Activated naive CD4-positive, alpha-beta T cell treated with anti-CD3 and anti-CD28 coated beads, Interleukin-2, amount 50 U/mL, for 24 hours (primary cell): ENCODE data around the gene GLT8D1.

Experiments
- H3K27ac Mint-ChIP-seq: one replicate; pipeline ENCODE4 v1.8.0; 2021; ENCODE audit warnings: mild to moderate bottlenecking, mixed read lengths
- H3K27me3 Mint-ChIP-seq: one replicate; pipeline ENCODE4 v1.8.0; 2021; ENCODE audit warnings: mixed read lengths
- H3K36me3 Mint-ChIP-seq: one replicate; pipeline ENCODE4 v1.8.0; 2021; ENCODE audit warnings: mixed read lengths
- H3K4me1 Mint-ChIP-seq: one replicate; pipeline ENCODE4 v1.8.0; 2021; ENCODE audit warnings: mixed read lengths
- H3K4me3 Mint-ChIP-seq: one replicate; pipeline ENCODE4 v1.8.0; 2021; ENCODE audit warnings: mild to moderate bottlenecking, mixed read lengths
- H3K9me3 Mint-ChIP-seq: one replicate; pipeline ENCODE4 v1.8.0; 2021; ENCODE audit warnings: mixed read lengths

The GLT8D1 gene

GRCh38 chr3:52671676-52672075 is 33.9 kb downstream of the GLT8D1 start:
- peak overlapping the region; percentile 33 for H3K27ac Mint-ChIP-seq
- no peaks in the 10 kb centered on the region for H3K9me3 Mint-ChIP-seq
- no peak overlapping the region for H3K4me3 Mint-ChIP-seq
- H3K36me3 Mint-ChIP-seq, result peaks cover 8% of the 10 kb centered on the region
- H3K4me1 Mint-ChIP-seq, result peaks cover 22% of the 10 kb centered on the region
- no peaks in the 10 kb centered on the region for H3K27me3 Mint-ChIP-seq

DNA sequence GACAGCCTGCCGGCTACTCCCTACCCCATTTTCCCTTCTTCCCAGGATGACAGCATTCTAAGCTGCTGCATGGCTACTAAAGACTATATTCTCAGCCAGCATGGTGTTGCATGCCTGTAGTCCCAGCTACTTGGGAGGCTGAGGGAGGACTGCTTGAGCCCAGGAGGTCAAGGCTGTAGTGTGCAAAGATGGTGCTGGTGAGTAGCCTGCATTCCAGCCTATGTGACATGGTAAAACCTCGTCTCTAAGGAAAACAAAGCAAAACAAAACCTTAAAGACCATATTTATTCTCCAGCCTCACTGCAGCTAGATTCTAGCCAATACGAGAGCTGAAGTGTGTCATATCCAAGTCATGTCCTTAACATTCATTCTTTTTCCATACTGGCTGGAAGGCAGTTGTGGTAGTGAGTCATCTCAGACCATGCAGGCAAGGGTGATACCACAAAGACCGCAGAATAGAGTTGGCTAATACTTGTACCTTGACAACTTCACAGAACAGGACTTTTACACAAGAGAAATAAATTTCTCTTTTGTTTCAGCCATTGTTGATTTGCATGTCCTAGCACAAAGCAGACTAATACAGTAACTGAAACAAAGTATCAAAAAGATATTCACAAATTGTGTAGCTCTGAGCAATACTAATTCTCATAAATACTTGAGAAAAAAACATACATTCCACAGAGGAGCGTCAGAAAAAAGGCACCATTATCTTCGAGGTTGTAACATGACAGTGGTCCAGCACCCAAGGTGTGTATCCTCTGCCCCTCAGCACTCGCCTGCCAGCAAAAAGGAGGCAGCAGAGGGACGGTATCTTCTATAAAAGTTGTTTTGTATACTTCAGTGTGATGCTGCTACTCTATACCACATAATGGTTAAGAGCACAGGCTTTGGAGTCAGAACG is 34.7 kb downstream of the GLT8D1 start:
- Mint-ChIP-seq H3K9me3 (no peaks in the 10 kb centered on the region), H3K36me3 (peaks cover 4% of the 10 kb centered on the region), H3K4me3 (no peak overlapping the region), H3K4me1 (peaks cover 22% of the 10 kb centered on the region), H3K27ac (peak overlapping the region; percentile 90), H3K27me3 (no peaks in the 10 kb centered on the region)

GRCh38 chr3:52663098-52663497 is 42.5 kb downstream of the GLT8D1 start:
- Mint-ChIP-seq H3K27me3 (no peaks in the 10 kb centered on the region), H3K27ac (no peak overlapping the region), H3K9me3 (no peaks in the 10 kb centered on the region), H3K36me3 (peaks cover 13% of the 10 kb centered on the region), H3K4me3 (no peak overlapping the region), H3K4me1 (peaks cover 4% of the 10 kb centered on the region)

- Mint-ChIP-seq H3K27me3 (no peaks in the 10 kb centered on the region), H3K27ac (no peak overlapping the region), H3K4me1 (peaks cover 10% of the 10 kb centered on the region), H3K9me3 (no peaks in the 10 kb centered on the region), H3K36me3 (peaks cover 19% of the 10 kb centered on the region), H3K4me3 (no peak overlapping the region)
Measured at GRCh38 chr3:52660046-52660445, 45.5 kb downstream of the GLT8D1 start.

- Mint-ChIP-seq H3K4me3 (no peak overlapping the region), H3K27me3 (no peaks in the 10 kb centered on the region), H3K27ac (peak overlapping the region; percentile 75), H3K9me3 (no peaks in the 10 kb centered on the region), H3K4me1 (peaks cover 6% of the 10 kb centered on the region), H3K36me3 (peaks cover 9% of the 10 kb centered on the region)
Measured at GRCh38 chr3:52655895-52656294, 49.7 kb downstream of the GLT8D1 start.

- peaks cover 6% of the 10 kb centered on the region for H3K4me1 Mint-ChIP-seq
- H3K27me3 Mint-ChIP-seq, result no peaks in the 10 kb centered on the region
- no peak overlapping the region for H3K4me3 Mint-ChIP-seq
- H3K27ac Mint-ChIP-seq, result no peak overlapping the region
- no peaks in the 10 kb centered on the region for H3K9me3 Mint-ChIP-seq
- peaks cover 21% of the 10 kb centered on the region for H3K36me3 Mint-ChIP-seq
Measured at GRCh38 chr3:52651592-52651991, 54.0 kb downstream of the GLT8D1 start.

DNA sequence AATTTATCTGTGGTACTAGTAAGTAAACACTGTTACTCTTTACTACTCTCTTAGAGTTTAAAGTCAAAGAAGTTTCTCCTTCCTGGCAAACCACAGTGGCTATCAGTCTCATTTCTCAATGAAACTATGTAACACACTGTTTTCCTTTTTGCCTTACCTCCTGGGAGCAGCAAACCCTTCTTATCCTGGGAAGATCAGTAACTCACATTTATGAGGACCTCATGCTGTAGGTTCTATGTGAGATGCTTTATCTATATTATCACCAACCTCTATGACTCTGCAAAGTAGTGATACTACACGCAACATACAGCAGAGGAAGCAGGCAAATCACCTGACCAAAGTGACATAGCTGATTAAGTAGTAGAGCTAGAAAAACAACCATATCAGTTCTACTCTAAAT is 55.2 kb downstream of the GLT8D1 start:
- H3K4me1 Mint-ChIP-seq, result no peaks in the 10 kb centered on the region
- no peaks in the 10 kb centered on the region for H3K27me3 Mint-ChIP-seq
- peaks cover 17% of the 10 kb centered on the region for H3K36me3 Mint-ChIP-seq
- no peak overlapping the region for H3K4me3 Mint-ChIP-seq
- no peak overlapping the region for H3K27ac Mint-ChIP-seq
- no peaks in the 10 kb centered on the region for H3K9me3 Mint-ChIP-seq

- Mint-ChIP-seq H3K4me3 (no peak overlapping the region), H3K9me3 (no peaks in the 10 kb centered on the region), H3K36me3 (peaks cover 23% of the 10 kb centered on the region), H3K27me3 (no peaks in the 10 kb centered on the region), H3K27ac (peak overlapping the region; percentile 18), H3K4me1 (no peaks in the 10 kb centered on the region)
Measured at GRCh38 chr3:52649461-52650210, 56.0 kb downstream of the GLT8D1 start.

DNA sequence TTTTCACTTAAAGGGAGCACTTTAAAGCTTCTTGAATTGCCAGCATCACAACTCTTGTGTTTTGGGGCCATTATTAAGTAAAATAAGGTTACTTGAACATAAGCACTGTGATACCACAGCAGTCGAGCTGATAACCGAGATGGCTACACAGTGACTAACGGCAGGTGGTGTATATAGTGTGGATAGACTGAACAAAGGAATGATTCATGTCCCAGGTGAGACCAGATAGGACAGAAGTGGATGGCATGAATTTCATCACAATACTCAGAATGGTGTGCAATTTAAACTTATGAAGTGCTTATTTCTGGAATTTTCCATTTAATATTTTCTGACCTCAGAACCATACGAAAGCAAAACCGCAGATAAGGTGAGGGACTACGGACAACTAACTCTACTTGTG is 60.0 kb downstream of the GLT8D1 start:
- Mint-ChIP-seq H3K27ac (no peak overlapping the region), H3K27me3 (no peaks in the 10 kb centered on the region), H3K36me3 (peaks cover 23% of the 10 kb centered on the region), H3K9me3 (no peaks in the 10 kb centered on the region), H3K4me3 (no peak overlapping the region), H3K4me1 (no peaks in the 10 kb centered on the region)
